H1 (cell line): Measurements from ENCODE around the gene MMP28. TPM values are rescaled to one million over a fixed set of nuclear protein-coding genes. Genes with fewer than 3 reads are reported as not detected.

Source experiments
- CTCF ChIA-PET: fragments of 300-600 bp; sonication (Branson Sonifier 250); formaldehyde crosslinking; loops from one replicate; lab custom pipeline; 2021; ENCODE audit not compliant: partially characterized antibody; lab: Charles Lee
- POLR2A ChIA-PET: fragments of 300-600 bp; sonication (Branson Sonifier 250); formaldehyde crosslinking; loops from one replicate; lab custom pipeline; 2021; ENCODE audit warnings: inconsistent platforms; ENCODE audit not compliant: partially characterized antibody; lab: Charles Lee
- DNase-seq, 2 experiments: peaks; one replicate each; pipeline versions ENCODE4 v3.0.0 to v3.0.0-alpha.2; 2010 to 2022; ENCODE audit warnings: low spot score in 2 of 2, low read depth in 1 of 2, mixed read lengths in 1 of 2
- FAIRE-seq: peaks from 2 replicates; lab custom pipeline; 2011; peaks lifted over from hg19 to GRCh38; lab: Jason Lieb, UNC
- H2AFZ ChIP-seq: 2 replicates; pipeline ENCODE4 v1.8.1; 2012; ENCODE audit warnings: low read length, inconsistent platforms
- H2AK5ac ChIP-seq: 2 replicates; pipeline ENCODE4 v1.6.1; 2013; ENCODE audit warnings: low read depth, low read length
- H2BK120ac ChIP-seq: replicated peaks from 2 replicates; pipeline ENCODE3; 2013; ENCODE audit warnings: low read depth, low read length, inconsistent platforms
- H2BK12ac ChIP-seq: 2 replicates; pipeline ENCODE4 v1.6.1; 2013; ENCODE audit warnings: low read depth, low read length
- H2BK15ac ChIP-seq: 2 replicates; pipeline ENCODE4 v1.6.1; 2013; ENCODE audit warnings: low read length
- H2BK20ac ChIP-seq: 2 replicates; pipeline ENCODE4 v1.6.1; 2013; ENCODE audit warnings: low read length
- H2BK5ac ChIP-seq: 2 replicates; pipeline ENCODE4 v1.6.1; 2013; ENCODE audit warnings: low read depth, low read length
- H3K14ac ChIP-seq: 2 replicates; pipeline ENCODE4 v1.6.1; 2013; ENCODE audit warnings: inconsistent platforms; ENCODE audit not compliant: insufficient read length
- H3K18ac ChIP-seq: 2 replicates; pipeline ENCODE4 v1.6.1; 2013; ENCODE audit warnings: low read length; ENCODE audit errors: extremely low read depth
- H3K23ac ChIP-seq: 2 replicates; pipeline ENCODE4 v1.6.1; 2013; ENCODE audit warnings: inconsistent platforms; ENCODE audit not compliant: insufficient read length
- H3K23me2 ChIP-seq: 2 replicates; pipeline ENCODE4 v1.6.1; 2013; ENCODE audit warnings: low read depth, low read length
- H3K27ac ChIP-seq: 2 replicates; pipeline ENCODE4 v1.6.1; 2011; ENCODE audit warnings: low read depth, low read length, inconsistent platforms
- H3K27me3 ChIP-seq, 4 experiments: replicated peaks in 1 of 4; 1 replicate in 1 of 4; 2 replicates in 3 of 4; pipeline versions ENCODE4 v1.6.1 to v1.8.1; 2011 to 2013; ENCODE audit warnings: low read length in 3 of 4, mild to moderate bottlenecking in 3 of 4, inconsistent platforms in 2 of 4, mixed read lengths in 2 of 4, moderate library complexity in 1 of 4; ENCODE audit not compliant: control insufficient read depth in 3 of 4, insufficient read depth in 3 of 4; ENCODE audit errors: extremely low read depth in 1 of 4
- H3K36me3 ChIP-seq, 4 experiments: 2 replicates each; pipeline versions ENCODE4 v1.6.1 to v1.8.1; 2011 to 2013; ENCODE audit warnings: mild to moderate bottlenecking in 4 of 4, low read length in 3 of 4, moderate library complexity in 2 of 4, control low read depth in 1 of 4, inconsistent platforms in 1 of 4; ENCODE audit not compliant: insufficient read depth in 4 of 4, control insufficient read depth in 2 of 4
- H3K4ac ChIP-seq: replicated peaks from 2 replicates; pipeline ENCODE3; 2013; ENCODE audit warnings: low read length, low read depth, mixed read lengths, inconsistent platforms; ENCODE audit not compliant: insufficient read length
- H3K4me1 ChIP-seq, 4 experiments: replicated peaks in 1 of 4; 1 replicate in 1 of 4; 2 replicates in 3 of 4; pipeline versions ENCODE4 v1.6.1 to v1.8.1; 2011 to 2013; ENCODE audit warnings: low read length in 3 of 4, inconsistent platforms in 2 of 4, mixed read lengths in 1 of 4; ENCODE audit not compliant: insufficient read depth in 4 of 4, control insufficient read depth in 3 of 4
- H3K4me2 ChIP-seq, 2 experiments: 2 replicates each; pipeline versions ENCODE4 v1.6.1 to v1.8.1; 2011 to 2013; ENCODE audit warnings: low read depth in 2 of 2, low read length in 2 of 2, control low read depth in 1 of 2, inconsistent platforms in 1 of 2, mild to moderate bottlenecking in 1 of 2; ENCODE audit not compliant: insufficient read depth in 1 of 2
- H3K4me3 ChIP-seq, 4 experiments: fragments of 200-600, 300-600 bp in 1 of 4; sonication (generic), shearing (Covaris generic), sonication (Bioruptor Twin) in 1 of 4; 2 replicates each; pipeline versions ENCODE4 v1.5.1 to v1.8.1; 2011 to 2016; ENCODE audit warnings: low read length in 4 of 4, low read depth in 3 of 4, control low read depth in 2 of 4, inconsistent platforms in 2 of 4, mild to moderate bottlenecking in 2 of 4, mixed read lengths in 1 of 4, moderate library complexity in 1 of 4; ENCODE audit not compliant: insufficient read depth in 2 of 4; ENCODE audit errors: extremely low read depth in 1 of 4
- H3K56ac ChIP-seq: replicated peaks from 2 replicates; pipeline ENCODE3; 2013; ENCODE audit warnings: low read depth, mild to moderate bottlenecking, mixed read lengths, low read length, inconsistent platforms; ENCODE audit not compliant: insufficient read length
- H3K79me1 ChIP-seq: 2 replicates; pipeline ENCODE4 v1.6.1; 2013; ENCODE audit warnings: low read depth, low read length, control low read depth
- H3K79me2 ChIP-seq, 2 experiments: 2 replicates each; pipeline versions ENCODE4 v1.6.1 to v1.8.1; 2012 to 2013; ENCODE audit warnings: low read length in 2 of 2, mild to moderate bottlenecking in 2 of 2, inconsistent platforms in 1 of 2; ENCODE audit not compliant: insufficient read depth in 2 of 2, control insufficient read depth in 1 of 2
- H3K9ac ChIP-seq, 4 experiments: replicated peaks in 1 of 4; 1 replicate in 1 of 4; 2 replicates in 3 of 4; pipeline versions ENCODE4 v1.6.1 to v1.8.1; 2011 to 2013; ENCODE audit warnings: low read depth in 3 of 4, low read length in 3 of 4, control low read depth in 2 of 4, mild to moderate bottlenecking in 2 of 4, moderate library complexity in 2 of 4, inconsistent platforms in 1 of 4; ENCODE audit errors: extremely low read depth in 1 of 4
- H3K9me3 ChIP-seq, 2 experiments: 2 replicates each; pipeline versions ENCODE4 v1.6.1 to v1.8.1; 2012 to 2013; ENCODE audit warnings: mild to moderate bottlenecking in 2 of 2, moderate library complexity in 2 of 2, control low read depth in 1 of 2, inconsistent platforms in 1 of 2, low read depth in 1 of 2, low read length in 1 of 2, mixed read lengths in 1 of 2; ENCODE audit not compliant: insufficient read depth in 2 of 2
- H4K20me1 ChIP-seq, 2 experiments: replicated peaks in 1 of 2; 2 replicates each; pipeline versions ENCODE3 to v1.8.1; 2011 to 2013; ENCODE audit warnings: inconsistent platforms in 2 of 2, low read length in 2 of 2, mild to moderate bottlenecking in 1 of 2; ENCODE audit not compliant: insufficient read depth in 2 of 2, control insufficient read depth in 1 of 2
- H4K5ac ChIP-seq: 2 replicates; pipeline ENCODE4 v1.6.1; 2013; ENCODE audit warnings: low read length, low read depth, mixed read lengths, inconsistent platforms; ENCODE audit not compliant: insufficient read length
- H4K8ac ChIP-seq: 2 replicates; pipeline ENCODE4 v1.8.0; 2013; ENCODE audit warnings: mild to moderate bottlenecking, moderate library complexity, low read length, inconsistent platforms; ENCODE audit not compliant: insufficient read depth; ENCODE audit errors: extremely low read depth
- H4K91ac ChIP-seq: replicated peaks from 2 replicates; pipeline ENCODE3; 2013; ENCODE audit warnings: low read length, mixed read lengths, inconsistent platforms; ENCODE audit not compliant: insufficient read length
- ASH2L ChIP-seq: fragments of 200-600, 300-600 bp; sonication (generic); IDR thresholded peaks from one replicate; pipeline ENCODE4 v1.7.1; 2017; ENCODE audit warnings: low read length
- BCL11A ChIP-seq, 2 experiments: IDR thresholded peaks; one replicate each; pipeline ENCODE4 v1.6.1; 2011; ENCODE audit warnings: low read depth in 2 of 2, low read length in 2 of 2, mild to moderate bottlenecking in 2 of 2
- BRCA1 ChIP-seq: IDR thresholded peaks from 2 replicates; pipeline ENCODE4 v1.6.1; 2012; ENCODE audit warnings: low read depth, low read length, improper control_type of control experiment
- CHD1 ChIP-seq: IDR thresholded peaks from 2 replicates; pipeline ENCODE4 v1.6.1; 2012; ENCODE audit warnings: low read depth, low read length, improper control_type of control experiment
- EZH2 ChIP-seq: fragments of 200-600 bp; sonication (generic); IDR thresholded peaks from 2 replicates; pipeline ENCODE4 v1.7.1; 2012; ENCODE audit warnings: low read depth, mild to moderate bottlenecking, moderate library complexity, low read length, inconsistent platforms; ENCODE audit not compliant: severe bottlenecking
- MAFK ChIP-seq: IDR thresholded peaks from 2 replicates; pipeline ENCODE4 v1.6.1; 2012; ENCODE audit warnings: low read depth, mild to moderate bottlenecking, improper control_type of control experiment, low read length
- POU5F1 ChIP-seq: IDR thresholded peaks from 2 replicates; pipeline ENCODE4 v1.6.1; 2011; ENCODE audit warnings: low read depth, mild to moderate bottlenecking, low read length, moderate library complexity
- RXRA ChIP-seq: IDR thresholded peaks from 2 replicates; pipeline ENCODE4 v1.6.1; 2011; ENCODE audit warnings: low read depth, mild to moderate bottlenecking, low read length, moderate library complexity; ENCODE audit not compliant: insufficient read depth
- SIRT6 ChIP-seq: IDR thresholded peaks from one replicate; pipeline ENCODE4 v1.7.1; 2012; ENCODE audit warnings: low read length, inconsistent platforms
- TCF12 ChIP-seq: IDR thresholded peaks from 2 replicates; pipeline ENCODE4 v1.6.1; 2011; ENCODE audit warnings: low read depth, mild to moderate bottlenecking, low read length
- TEAD4 ChIP-seq: IDR thresholded peaks from 2 replicates; pipeline ENCODE4 v1.6.1; 2012; ENCODE audit warnings: low read depth, low read length, inconsistent platforms, mixed read lengths
- WGBS, 2 experiments: shearing (Covaris generic) in 1 of 2; methylation state at CpG; one replicate each; pipeline versions ENCODE4 v1.1.6 to v1.1.7; 2013 to 2015; ENCODE audit warnings: low lambda C conversion rate in 2 of 2, mixed read lengths in 2 of 2, inconsistent platforms in 1 of 2, low coverage in 1 of 2, missing lambda C conversion rate in 1 of 2; ENCODE audit not compliant: insufficient replicate concordance in 2 of 2, insufficient coverage in 1 of 2, insufficient read length in 1 of 2; ENCODE audit errors: extremely low coverage in 1 of 2, missing lambda C conversion rate in 1 of 2; 5-methylcytosine and 5-hydroxymethylcytosine counted together
- polyA plus RNA-seq, 7 experiments: library from polyadenylated mRNA; depleted of rRNA in 3 of 7; stranded (reverse) in 5 of 7; unstranded in 2 of 7; fragments of >200 nt in 5 of 7; fragments of 200-250 nt in 2 of 7; gene quantifications; 1 replicate in 5 of 7; 2 replicates in 1 of 7; 4 replicates in 1 of 7; pipeline versions ENCODE4 v1.2.1 to v1.2.3, GENCODE V29; 2011 to 2013; ENCODE audit warnings: missing spikeins in 2 of 7, mixed read lengths in 2 of 7
- total RNA-seq: library from RNA; stranded (reverse); fragmentation: NEBNext Ultra II Directional; extraction: Animal tissue kit (Norgen Biotek cat#: 25700); gene quantifications from 2 replicates; pipeline ENCODE4 v1.2.1, GENCODE V29; 2021

The MMP28 gene
- total and polyA plus RNA-seq, 2 of the 8 experiments (the other 6 are each of a cell fraction or from before 2014, with no cell fraction given): not detected

- no peak overlapping the region for H4K91ac ChIP-seq
- no peak overlapping the region for H2BK20ac ChIP-seq
- peak overlapping the region in 2 of 4 experiments; percentile 28 to 42; a peak in 2 of 7 replicates for H3K9ac ChIP-seq
- no peak overlapping the region for H3K18ac ChIP-seq
- H2BK12ac ChIP-seq: no peak overlapping the region
- H3K27ac ChIP-seq: no peak overlapping the region
- H3K4me1 ChIP-seq: peaks cover 0 to 12% (median 7%) of the 10 kb centered on the region in 4 experiments; a peak in 5 of 7 replicates
- no peak for FAIRE-seq
- peak overlapping the region; percentile 16 to 62 (median 50); a peak in 7 of 8 replicates for H3K4me3 ChIP-seq
- no peak overlapping the region for H4K5ac ChIP-seq
- peak overlapping the region; percentile 4; the same call in 1 of the 2 replicates for H2AFZ ChIP-seq
- H3K9me3 ChIP-seq: no peaks in the 10 kb centered on the region; a peak in 1 of 4 replicates
- peak overlapping the region; percentile 88; the same call in 1 of the 2 replicates for H4K8ac ChIP-seq
- 6% methylated on average over 68 of the region's 75 CpGs; no CpG with 5 or more reads in 1 of the 2 experiments for WGBS, 2 experiments
- H3K14ac ChIP-seq: no peak overlapping the region
- no peak overlapping the region for H2BK120ac ChIP-seq
- H4K20me1 ChIP-seq: no peaks in the 10 kb centered on the region
- H3K79me2 ChIP-seq: no peaks in the 10 kb centered on the region
- H3K4me2 ChIP-seq: peak overlapping the region; percentile 3 to 69; a peak in 3 of 4 replicates
- H3K79me1 ChIP-seq: no peaks in the 10 kb centered on the region
- H3K23me2 ChIP-seq: no peaks in the 10 kb centered on the region
- H3K4ac ChIP-seq: no peak overlapping the region
- H3K23ac ChIP-seq: no peak overlapping the region
- H2BK5ac ChIP-seq: no peak overlapping the region
- peak overlapping the region; percentile 40 for H3K56ac ChIP-seq
- H3K36me3 ChIP-seq: no peaks in the 10 kb centered on the region
- DNase-seq: peak; percentile 90 to 96
- H2AK5ac ChIP-seq: no peak overlapping the region
- no peak overlapping the region for H2BK15ac ChIP-seq
- ChIA-PET CTCF (interaction anchor here (0.6 to 13.0 kb wide), 31 partner anchors 13 to 194 kb away, joined by 3 to 247 read pairs (median 4); partner anchors contain the start of genes GAS2L2, HEATR9, MMP28 and TAF15), POLR2A (interaction anchor here (0.6 to 3.4 kb wide), 18 partner anchors 8 to 189 kb away, joined by 3 to 62 read pairs (median 4); partner anchors contain the start of genes GAS2L2 and TAF15)
- peaks cover 0 to 3% (median 2%) of the 10 kb centered on the region in 4 experiments; a peak in 3 of 7 replicates for H3K27me3 ChIP-seq
- TF ChIP-seq SIRT6 (no peak), EZH2 (no peak), BRCA1 (no peak), RXRA (no peak), TCF12 (peak; percentile 67; the same call in 1 of the 2 replicates), TEAD4 (peak; percentile 47; the same call in 1 of the 2 replicates), ASH2L (peak; percentile 64), POU5F1 (no peak), MAFK (no peak), CHD1 (no peak), BCL11A (IDR thresholded peaks at IDR 0.05; ENCODE audit: low read depth in 2 of 2, low read length in 2 of 2) (no peak)
These were observed 31.1 kb downstream of the MMP28 start for GRCh38 chr17:35764123-35764991.
